Panc1 (cell line): Measurements from ENCODE around the gene CCDC73.
"Not testable (repeated sequence)": the region's sequence is repeated elsewhere in the genome, so short reads cannot be mapped to it uniquely, and the experiment has no call there.

Experiments used
- POLR2AphosphoS5 ChIP-seq: IDR thresholded peaks from 2 replicates; pipeline ENCODE4 v1.6.1; 2012; ENCODE audit warnings: mild to moderate bottlenecking, low read depth, low read length, moderate library complexity
- SIN3A ChIP-seq: IDR thresholded peaks from 2 replicates; pipeline ENCODE4 v1.6.1; 2012; ENCODE audit warnings: low read depth, mild to moderate bottlenecking, low read length, moderate library complexity, borderline replicate concordance; ENCODE audit not compliant: insufficient read depth
- TCF7L2 ChIP-seq: IDR thresholded peaks from 2 replicates; pipeline ENCODE4 v1.6.1; 2011; ENCODE audit warnings: mild to moderate bottlenecking, low read depth, low read length, inconsistent platforms
- TF ChIP-seq, protein P1 (sequence below): fragments of 450-650 bp; IDR thresholded peaks from 2 replicates; pipeline ENCODE4 v1.5.1; 2017; ENCODE audit warnings: mild to moderate bottlenecking
- TF ChIP-seq, protein P2 (sequence below), 2 experiments: IDR thresholded peaks; 2 replicates each; pipeline ENCODE4 v1.6.1; 2011 to 2012; ENCODE audit warnings: low read depth in 2 of 2, control low read depth in 1 of 2, low read length in 1 of 2, mild to moderate bottlenecking in 1 of 2, moderate library complexity in 1 of 2; ENCODE audit not compliant: insufficient read depth in 1 of 2

DNA sequence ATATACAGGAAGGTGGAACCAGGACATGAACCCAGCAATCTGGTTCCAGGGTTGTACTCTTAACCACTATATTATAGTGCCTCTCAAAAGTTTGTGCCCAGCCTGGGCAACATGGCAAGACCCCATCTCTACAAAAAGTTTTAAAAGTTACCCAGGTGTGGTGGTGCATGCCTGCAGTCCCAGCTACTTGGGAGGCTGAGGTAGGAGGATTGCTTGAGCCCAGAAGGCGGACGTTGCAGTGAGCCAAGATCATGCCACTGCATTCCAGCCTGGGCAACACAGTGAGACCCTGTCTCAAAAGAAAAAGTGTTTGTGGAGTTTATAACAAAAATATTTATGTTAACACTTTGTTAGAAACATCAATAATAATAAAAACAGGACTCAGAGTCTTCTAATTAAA, 13.6 kb downstream of the CCDC73 start:
- TF ChIP-seq, protein P1, sequence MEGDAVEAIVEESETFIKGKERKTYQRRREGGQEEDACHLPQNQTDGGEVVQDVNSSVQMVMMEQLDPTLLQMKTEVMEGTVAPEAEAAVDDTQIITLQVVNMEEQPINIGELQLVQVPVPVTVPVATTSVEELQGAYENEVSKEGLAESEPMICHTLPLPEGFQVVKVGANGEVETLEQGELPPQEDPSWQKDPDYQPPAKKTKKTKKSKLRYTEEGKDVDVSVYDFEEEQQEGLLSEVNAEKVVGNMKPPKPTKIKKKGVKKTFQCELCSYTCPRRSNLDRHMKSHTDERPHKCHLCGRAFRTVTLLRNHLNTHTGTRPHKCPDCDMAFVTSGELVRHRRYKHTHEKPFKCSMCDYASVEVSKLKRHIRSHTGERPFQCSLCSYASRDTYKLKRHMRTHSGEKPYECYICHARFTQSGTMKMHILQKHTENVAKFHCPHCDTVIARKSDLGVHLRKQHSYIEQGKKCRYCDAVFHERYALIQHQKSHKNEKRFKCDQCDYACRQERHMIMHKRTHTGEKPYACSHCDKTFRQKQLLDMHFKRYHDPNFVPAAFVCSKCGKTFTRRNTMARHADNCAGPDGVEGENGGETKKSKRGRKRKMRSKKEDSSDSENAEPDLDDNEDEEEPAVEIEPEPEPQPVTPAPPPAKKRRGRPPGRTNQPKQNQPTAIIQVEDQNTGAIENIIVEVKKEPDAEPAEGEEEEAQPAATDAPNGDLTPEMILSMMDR, result not testable (repeated sequence)
- TF ChIP-seq, protein P2, sequence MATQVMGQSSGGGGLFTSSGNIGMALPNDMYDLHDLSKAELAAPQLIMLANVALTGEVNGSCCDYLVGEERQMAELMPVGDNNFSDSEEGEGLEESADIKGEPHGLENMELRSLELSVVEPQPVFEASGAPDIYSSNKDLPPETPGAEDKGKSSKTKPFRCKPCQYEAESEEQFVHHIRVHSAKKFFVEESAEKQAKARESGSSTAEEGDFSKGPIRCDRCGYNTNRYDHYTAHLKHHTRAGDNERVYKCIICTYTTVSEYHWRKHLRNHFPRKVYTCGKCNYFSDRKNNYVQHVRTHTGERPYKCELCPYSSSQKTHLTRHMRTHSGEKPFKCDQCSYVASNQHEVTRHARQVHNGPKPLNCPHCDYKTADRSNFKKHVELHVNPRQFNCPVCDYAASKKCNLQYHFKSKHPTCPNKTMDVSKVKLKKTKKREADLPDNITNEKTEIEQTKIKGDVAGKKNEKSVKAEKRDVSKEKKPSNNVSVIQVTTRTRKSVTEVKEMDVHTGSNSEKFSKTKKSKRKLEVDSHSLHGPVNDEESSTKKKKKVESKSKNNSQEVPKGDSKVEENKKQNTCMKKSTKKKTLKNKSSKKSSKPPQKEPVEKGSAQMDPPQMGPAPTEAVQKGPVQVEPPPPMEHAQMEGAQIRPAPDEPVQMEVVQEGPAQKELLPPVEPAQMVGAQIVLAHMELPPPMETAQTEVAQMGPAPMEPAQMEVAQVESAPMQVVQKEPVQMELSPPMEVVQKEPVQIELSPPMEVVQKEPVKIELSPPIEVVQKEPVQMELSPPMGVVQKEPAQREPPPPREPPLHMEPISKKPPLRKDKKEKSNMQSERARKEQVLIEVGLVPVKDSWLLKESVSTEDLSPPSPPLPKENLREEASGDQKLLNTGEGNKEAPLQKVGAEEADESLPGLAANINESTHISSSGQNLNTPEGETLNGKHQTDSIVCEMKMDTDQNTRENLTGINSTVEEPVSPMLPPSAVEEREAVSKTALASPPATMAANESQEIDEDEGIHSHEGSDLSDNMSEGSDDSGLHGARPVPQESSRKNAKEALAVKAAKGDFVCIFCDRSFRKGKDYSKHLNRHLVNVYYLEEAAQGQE (IDR thresholded peaks at IDR 0.05; ENCODE audit: insufficient read depth in 1 of 2, low read depth in 2 of 2, low read length in 1 of 2), result not testable (repeated sequence)
- not testable (repeated sequence) for TF ChIP-seq POLR2AphosphoS5, TCF7L2, SIN3A
